HG03045 (cell line): Measurements from ENCODE around the gene TCTN3.
A peak's percentile ranks its signal among the peaks of the same experiment; 100 is the strongest.
"Not testable (repeated sequence)": the region's sequence is repeated elsewhere in the genome, so short reads cannot be mapped to it uniquely, and the experiment has no call there.

Experiments used
- ATAC-seq: cut with Tn5 transposase; IDR thresholded peaks from one replicate; pipeline ENCODE4 v1.9.1; 2021; ENCODE audit warnings: mild to moderate bottlenecking, moderate library complexity; ENCODE audit not compliant: unreplicated experiment

Gene TCTN3

DNA sequence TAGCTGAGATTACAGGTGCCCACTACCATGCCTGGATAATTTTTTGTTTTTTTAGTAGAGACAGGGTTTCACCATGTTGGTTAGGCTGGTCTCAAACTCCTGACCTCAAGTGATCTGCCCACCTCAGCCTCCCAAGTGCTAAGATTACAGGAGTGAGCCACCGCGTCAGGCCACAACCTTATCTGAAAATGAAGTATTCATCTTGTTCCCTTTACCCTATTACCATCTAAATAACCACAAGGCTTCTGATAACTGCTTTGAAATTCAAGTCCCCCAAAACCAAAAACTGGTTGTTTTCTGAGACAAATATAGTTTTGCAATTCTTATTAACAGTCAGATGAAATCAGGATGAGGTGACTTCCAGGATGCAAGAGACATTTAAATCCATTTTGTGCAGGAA lies 2.4 kb downstream of the TCTN3 start:
- no peak for ATAC-seq

DNA sequence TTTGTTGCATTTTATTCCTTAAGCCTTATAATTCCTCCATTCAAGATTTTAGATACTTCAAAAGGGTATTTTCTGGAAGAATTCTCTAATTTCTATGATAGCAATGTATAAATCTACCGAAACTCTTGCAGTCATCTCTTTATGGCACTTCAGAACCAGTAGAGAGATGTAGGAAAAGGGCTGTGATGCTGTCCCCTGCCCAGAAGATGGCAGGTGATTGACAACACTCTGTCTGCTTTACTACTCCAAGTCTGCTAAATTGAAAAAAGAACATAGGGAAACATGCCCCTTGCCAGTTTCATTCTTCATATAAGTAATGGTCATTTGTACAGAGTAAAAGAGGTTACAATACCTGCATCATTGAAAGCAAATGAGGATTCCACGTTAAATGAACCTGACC lies 5.1 kb downstream of the TCTN3 start:
- ATAC-seq = no peak

DNA sequence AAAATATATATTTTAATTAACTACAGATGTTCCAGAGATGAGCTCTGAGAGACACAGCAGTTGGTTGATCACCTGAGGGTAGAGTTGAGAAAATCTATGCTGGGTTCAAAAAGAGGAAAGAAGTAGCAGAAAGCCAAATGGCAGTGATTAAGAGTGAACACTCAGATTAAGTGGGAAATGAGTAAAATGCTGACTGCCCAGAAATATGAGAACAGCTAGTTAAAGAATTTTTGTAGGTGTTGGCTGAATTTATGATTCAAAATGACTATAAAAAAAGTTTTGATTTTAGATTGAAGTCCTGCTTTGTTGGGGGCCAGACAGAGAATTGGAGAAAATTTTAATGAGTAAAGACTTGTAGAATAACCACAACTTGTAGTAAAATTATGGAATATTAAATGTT lies 9.8 kb downstream of the TCTN3 start:
- ATAC-seq = no peak

DNA sequence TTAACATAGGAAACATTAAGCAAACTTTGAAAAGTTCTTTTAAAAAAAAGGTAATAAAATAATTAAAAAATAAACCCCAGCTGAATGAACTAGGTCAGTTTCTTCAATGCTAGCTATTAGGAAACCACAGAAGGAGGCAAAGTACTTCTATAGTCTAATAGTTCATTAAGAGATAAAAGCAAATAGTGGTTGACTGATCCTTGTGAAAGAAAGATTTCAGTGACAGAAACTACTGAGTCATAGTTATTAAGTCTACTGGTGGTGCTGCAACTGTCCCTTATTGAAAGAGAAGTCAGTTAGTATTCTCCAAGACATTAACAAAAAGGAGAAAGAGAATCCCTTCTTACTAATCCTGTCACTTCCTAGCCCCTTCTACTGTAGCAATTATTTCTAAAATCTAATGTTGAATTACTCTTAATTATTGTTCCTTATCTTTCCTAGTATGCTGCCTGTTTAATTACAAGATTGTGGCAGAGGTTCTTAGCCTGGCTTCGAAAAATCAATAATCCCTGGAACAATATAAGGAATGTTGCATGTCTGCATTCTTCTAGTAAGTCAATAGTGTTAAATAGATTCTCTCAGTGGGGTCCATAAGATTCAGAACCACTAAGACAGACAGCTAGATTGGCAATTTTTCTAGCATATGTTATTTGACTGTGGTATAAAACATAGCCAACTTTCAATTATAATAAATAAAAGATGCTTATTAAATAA lies 18.2 kb downstream of the TCTN3 start:
- ATAC-seq = no peak

DNA sequence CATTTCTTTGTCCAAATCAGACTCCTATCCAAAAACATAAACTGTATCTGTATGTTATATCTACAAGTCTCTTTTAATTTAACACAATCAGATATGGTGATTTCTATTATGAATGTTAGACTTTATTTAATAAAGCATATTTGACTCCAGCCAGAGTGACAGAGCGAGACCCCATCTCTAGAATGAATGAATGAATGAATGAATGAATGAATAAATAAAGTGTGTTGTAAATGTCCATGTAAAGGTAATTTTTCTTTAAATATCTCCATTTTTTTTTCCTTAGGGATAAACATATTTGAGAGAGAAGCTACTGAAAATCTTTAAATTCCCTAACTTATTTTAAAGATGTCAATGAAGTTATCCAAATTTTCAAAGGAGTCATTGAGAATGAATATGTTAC lies 19.1 kb downstream of the TCTN3 start:
- no peak for ATAC-seq

DNA sequence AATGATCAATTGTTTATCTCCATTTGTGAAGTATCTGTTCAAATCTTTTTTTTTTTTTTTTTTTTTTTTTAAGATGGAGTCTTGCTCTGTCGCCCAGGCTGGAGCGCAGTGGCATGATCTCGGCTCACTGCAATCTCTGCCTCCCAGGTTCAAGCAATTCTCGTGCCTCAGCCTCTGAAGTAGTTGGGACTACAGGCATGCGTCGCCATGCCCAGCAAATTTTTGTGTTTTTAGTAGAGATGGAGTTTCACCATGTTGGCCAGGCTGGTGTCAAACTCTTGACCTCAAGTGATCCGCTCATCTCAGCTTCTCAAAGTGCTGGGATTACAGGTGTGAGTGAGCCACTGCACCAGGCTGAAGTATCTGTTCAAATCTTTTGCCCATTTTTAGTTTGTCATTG lies 21.1 kb downstream of the TCTN3 start:
- ATAC-seq = not testable (repeated sequence)

DNA sequence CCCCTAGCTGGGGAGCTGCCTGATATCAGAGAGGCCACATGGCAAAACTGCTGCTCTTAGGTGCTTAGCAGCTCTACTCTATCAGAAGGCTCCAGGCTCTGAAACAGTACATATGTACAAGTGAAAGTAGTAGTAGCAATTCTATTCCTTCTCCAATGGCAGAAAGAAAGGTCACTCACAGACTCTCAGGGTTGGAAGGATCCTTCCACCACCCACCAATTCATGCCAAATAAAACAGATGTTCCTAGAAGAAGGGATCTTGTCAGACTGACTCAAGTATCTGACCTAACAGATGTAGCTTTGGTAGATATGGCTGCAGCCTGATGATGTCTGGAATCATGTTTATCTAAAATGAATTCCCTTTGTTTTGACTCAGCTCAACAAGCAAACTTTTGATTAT lies 29.2 kb downstream of the TCTN3 start:
- ATAC-seq = no peak

DNA sequence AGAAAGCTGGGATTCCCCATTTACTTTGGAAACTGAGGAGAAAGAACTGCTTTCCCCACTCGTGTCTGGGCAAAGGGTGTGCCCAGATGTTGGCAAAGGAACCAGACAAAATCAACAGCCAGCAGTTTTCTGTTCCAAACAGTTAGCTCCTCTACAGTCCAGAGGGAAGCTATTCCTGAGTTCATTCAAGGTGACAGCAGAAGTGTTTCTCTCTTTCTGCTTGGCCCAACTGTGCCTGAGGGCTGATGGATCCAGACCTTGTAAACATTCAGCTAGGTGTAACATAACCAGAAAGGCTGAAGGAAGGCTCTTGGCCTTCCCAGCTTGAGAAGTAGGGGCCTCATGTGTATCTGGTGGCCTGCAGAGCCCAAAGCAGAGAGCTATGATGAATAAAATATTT lies 30.2 kb downstream of the TCTN3 start:
- ATAC-seq = no peak

DNA sequence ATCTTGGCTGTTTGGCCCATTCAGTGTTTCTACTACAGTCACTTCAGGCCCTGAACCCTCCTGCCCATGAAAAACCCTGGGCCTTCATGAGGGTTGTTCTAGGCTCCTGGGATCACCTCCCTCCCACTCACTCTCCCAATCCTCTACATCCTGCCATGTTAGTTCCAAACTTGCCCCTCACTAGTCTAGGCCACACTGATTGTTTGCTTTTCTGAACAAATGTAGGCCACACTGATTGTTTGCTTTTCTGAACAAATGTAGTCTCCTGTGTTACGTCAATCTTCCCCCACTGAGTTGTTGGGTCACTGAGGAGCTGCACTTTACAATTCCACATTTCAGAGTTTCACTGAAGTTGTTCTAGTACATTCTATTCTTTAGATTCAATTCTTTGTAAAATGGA lies 31.9 kb downstream of the TCTN3 start:
- no peak for ATAC-seq

DNA sequence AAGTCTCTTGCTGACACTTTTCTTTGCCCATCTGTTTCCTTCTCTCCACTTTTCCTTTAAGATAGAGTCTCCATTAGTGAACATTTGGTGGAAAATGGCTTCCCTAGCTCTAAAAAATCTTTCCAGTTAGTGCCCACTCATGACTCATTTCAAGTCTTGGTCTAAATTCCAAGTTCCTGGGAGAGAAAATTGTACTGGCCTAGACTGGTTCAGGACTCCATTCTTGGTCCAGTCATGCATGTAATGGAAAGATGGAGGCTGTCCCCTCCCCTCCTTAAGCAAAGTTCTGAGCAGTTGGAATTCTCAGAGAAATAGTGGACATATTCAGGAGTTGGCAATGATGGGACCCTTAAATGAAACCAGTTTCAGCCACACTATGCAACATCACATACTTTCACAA lies 33.4 kb downstream of the TCTN3 start:
- no peak for ATAC-seq

DNA sequence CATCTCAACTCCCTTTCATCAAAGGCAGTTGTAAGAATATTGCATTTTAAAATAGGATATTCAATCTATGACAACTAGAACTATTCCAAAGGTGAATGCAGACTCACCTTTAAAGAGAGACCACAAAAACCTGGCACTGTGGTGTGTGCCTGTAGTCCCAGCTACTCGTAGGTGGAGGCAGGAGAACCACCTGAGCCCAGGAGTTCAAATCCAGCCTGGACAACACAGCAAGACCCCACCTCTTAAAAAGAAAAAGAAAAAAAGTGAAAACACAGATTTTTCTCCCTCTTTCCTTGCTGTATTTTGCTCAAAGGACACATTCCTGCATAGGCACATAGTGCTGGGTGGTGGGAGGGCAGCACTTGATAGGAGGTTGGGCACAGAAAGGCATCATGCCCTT lies 36.5 kb downstream of the TCTN3 start:
- no peak for ATAC-seq

DNA sequence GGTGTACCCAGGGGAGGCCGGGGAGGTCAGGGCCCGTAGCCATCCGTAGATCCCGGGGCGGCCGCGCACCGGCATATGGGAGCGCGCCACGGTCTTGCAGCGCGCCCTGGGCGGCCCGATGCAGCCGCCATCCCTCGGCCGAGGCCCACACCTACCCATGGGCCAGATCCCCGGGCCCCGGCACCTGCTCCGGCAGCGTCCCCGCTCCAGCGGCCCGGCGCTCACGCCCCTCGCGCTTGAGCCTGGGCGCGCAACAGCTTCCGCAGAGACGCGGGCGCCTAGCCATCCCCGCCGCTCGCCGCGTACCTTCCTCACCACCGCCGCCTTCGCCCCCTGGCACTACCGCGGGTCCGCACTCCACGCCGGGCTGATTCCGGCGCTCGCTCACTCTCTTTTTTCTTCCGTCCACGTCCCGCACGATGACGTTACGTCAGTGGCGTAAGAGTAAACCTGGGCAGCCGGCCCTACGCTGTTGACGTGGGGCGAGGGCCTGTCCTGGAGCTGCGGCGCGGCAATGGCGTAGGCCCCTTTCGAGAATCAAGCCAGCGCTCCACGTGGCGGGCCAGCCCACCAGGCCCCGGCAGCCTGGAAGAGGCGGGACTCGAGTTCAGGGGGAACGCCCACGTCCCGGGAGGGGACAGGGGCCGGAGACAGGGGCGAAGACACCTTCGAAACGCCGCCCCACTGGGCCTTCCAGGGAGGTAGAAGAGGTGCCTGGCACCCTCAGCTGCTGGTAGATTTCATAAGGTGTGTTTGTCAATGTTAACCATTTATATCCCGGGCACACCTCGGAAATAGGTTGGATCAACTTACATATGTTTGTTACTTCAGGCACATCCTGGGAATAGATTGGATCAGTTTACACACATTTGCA lies 37.2 kb downstream of the TCTN3 start, which contains the start of gene ALDH18A1:
Gene ALDH18A1 (minus strand): TSS at position 421 of the 874 bp plus-strand sequence. CDS start 3,334 bp downstream, outside the sequence.
- peak; percentile 93 for ATAC-seq

DNA sequence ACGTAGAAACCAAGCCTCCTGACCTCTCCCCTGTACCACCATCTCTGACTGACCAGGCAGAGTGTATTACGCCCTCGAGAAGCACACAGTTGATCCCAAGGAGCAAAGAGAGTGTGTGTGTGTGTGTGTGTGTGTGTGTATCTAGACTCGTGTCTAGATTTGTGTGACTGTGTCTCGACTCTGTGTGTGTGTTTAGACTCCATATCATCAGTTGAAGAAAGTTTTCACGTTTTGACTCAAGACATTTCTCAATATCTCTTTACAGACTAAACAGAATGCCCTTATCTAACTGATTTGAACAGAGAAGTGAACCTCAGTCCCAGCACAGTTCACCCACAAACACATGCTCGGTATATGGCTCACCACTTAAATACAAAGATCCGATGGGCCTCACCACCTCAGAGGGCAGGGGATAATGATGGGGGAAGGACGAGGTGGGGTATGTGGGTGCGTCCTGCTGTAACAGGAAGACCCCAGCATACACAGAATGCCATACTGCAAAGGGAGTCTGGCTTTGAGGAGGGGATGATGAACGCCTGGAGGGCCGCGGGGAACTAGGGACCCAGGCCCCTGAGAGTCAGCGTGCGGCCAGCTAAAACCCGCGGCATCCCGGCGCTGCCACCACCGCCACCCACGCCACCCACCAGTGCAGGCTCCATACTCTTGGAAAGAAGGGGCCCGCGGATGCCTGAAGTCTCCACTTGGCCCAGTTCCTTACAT lies 38.0 kb downstream of the TCTN3 start:
- ATAC-seq = peak; percentile 19

DNA sequence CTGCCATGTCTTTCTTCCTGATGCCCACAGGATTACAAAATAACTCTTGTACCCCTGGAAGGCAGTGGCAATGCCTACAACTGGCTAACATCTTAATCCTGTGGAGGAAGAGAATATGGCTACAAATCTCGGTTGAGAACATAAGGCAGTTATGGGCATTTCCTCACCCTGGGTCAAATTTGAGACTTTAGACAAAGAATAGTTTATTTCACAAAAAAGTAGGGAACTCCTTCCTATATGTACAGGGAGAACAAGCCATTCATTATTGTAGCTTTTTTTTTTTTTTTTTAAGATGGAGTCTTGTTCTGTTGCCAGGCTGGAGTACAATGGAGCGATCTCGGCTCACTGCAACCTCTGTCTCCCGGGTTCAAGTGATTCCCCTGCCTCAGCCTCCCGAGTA lies 39.8 kb downstream of the TCTN3 start:
- ATAC-seq = no peak

DNA sequence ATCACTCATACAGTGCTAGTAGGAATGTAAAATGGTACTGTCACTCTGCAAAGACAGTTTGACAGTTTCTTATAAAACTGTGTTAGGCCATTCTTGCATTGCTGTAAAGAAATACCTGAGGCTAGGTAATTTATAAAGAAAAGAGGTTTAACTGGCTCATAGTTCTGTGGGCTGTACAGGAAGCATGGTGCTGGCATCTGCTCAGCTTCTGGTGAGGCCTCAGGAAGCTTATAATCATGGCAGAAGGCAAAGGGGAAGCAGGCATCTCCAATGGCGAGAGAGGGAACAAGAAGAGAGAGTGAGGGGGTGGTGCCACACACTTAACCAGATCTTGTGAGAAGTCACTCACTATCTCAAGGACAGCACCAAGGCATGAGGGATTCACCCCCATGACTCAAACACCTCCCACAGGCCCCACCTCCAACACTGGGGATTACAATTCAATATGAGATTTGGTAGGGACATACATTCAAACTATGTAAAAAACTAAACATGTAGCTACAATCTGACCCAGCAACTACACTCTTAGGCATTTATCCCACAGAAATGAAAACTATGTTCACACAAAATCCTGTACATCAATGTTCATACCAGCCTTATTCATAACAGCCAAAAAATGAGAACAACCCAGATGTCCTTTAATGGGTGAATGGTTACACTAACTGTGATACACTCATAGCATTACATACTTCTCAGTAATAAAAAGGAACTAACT lies 42.2 kb downstream of the TCTN3 start:
- ATAC-seq = no peak

DNA sequence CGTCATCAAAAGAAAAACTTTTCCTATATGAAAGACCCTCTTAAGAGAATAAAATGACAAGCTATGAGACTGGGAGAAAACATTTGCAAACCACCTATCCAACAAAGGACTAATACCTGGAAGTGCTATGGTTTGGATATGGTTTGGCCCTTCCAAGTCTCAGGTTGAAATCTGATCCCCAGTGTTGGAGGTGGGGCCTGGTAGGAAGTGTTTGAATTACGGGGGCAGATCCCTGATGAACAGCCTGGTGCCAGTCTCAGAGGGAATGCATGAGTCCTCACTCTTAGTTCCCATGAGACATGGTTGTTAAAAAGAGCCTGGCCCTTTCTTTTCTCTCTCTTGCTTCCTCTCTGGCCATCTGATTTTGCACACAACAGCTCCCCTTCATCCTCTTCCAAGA lies 43.5 kb downstream of the TCTN3 start:
- ATAC-seq = no peak

DNA sequence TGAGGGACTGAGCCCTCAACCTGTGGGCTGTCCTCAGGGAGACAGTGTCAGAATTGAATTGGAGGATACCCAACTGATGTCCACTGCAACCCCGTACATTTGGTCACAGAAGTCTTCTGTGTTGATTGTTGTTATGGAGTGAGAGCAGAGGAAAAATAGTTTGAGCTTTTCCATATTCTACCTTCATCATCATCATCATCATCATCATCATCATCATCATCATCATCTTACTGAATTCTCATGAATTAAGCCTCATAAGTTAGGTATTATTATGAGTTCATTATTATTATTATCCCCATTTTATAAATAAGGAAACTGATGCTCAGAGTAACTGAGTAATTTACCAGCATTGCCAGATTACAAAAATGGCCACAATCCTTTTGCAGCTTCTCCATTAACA lies 45.6 kb downstream of the TCTN3 start:
- ATAC-seq = no peak

DNA sequence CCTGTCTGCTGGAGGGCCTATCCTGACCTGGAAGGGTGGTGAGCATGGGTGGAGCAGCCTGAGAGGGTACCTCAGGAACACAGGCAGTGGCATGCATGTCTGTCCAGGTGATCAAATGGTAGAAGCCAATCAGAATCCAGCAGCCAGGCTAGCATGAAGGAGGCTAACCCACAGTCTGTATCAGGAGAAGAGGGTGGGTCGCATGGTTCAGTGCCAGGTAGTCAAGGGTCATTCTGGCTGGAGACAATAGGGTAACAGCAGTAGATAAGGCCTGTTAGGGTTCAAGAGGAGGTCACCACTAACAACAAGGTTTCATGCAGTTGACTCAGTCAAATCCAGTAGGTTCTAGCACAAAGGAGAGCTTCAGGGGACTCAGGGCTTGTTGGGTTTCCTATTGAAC lies 47.6 kb downstream of the TCTN3 start:
- no peak for ATAC-seq

DNA sequence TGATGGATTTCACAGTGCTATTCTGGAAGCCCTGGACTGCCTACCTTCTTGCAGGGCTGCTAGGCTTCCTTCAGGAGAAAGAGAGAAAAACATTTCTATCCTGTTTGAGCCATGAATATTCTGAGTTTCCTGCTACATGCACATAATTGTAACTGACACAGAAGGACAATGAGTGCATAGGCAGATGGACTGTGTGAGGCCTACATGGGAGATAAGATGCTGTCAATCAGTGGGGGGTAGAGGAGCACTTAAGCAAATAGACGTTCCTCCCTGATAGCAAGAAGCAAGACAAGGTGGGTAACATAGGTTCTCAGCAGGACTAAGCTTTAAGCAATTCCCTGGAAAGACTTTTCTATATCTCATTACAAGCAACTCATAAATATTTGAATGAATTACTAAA lies 48.8 kb downstream of the TCTN3 start:
- ATAC-seq = no peak

DNA sequence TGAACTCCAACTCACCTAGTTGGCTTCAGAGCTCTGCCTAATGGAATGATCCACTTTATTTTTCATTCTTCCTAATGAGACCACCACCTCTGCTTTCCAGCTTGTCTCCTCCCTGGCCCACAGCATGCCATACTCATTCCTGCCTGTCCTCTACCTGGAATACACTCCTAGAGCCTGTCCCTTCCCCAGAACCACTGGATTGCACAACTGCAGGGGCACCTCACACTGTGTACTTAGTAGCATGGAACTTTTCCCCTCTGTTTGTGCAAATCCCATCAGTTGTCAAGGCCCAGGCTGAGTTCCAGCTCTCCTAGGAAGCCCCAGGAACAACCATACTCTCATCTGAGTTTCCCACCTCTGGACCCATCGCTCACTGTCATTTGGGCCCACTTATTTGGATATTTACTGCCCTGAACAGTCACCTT lies 52.8 kb downstream of the TCTN3 start:
- ATAC-seq = no peak

DNA sequence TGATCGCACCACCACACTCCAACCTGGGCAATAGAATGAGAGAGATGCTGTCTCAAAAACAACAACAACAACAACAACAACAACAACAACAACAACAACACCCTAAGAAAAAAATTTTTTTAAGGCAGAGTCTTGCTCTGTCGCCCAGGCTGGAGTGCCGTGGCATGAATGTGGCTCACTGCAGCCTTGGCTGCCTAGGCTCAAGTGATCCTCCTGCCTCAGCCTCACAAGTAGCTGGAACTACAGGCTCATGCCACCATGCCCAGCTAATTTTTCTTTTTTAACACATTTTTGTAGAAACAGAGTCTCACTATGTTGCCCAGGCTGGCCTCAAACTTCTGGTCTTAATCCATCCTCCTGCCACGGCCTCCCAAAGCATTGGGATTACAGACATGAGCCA lies 55.8 kb downstream of the TCTN3 start:
- no peak for ATAC-seq
